Activated CD4-positive, alpha-beta T cell treated with anti-CD3 and anti-CD28 coated beads for 1 hour (primary cell): ENCODE results near the gene ZNF749.
"Not testable (repeated sequence)": the region's sequence is repeated elsewhere in the genome, so short reads cannot be mapped to it uniquely, and the experiment has no call there.

Experiments
- DNase-seq: peaks from one replicate; pipeline ENCODE4 v3.0.0-alpha.2; 2020

The ZNF749 gene

GRCh38 chr19:57473646-57474045, 38.5 kb downstream of the ZNF749 start:
- no peak for DNase-seq

GRCh38 chr19:57477191-57478008, 42.3 kb downstream of the ZNF749 start, which contains the start of gene ZNF772:
Gene ZNF772 (minus strand): TSS chr19:57477566. CDS start chr19:57477309, 257 bp downstream.
- peak; percentile 80 for DNase-seq

- peak; percentile 92 for DNase-seq
Measured at GRCh38 chr19:57487477-57488298, 52.6 kb downstream of the ZNF749 start, which contains the start of gene ZNF419. Gene ZNF419 (plus strand): TSS chr19:57487750. CDS start chr19:57487951, 201 bp downstream.

GRCh38 chr19:57488299-57488644, 53.1 kb downstream of the ZNF749 start:
- not testable (repeated sequence) for DNase-seq
